Activated T-cell treated with anti-CD3 and anti-CD28 coated beads for 4 hours (primary cell): ENCODE results near the gene PPP4R3B.

Experiments used
- DNase-seq: peaks from one replicate; pipeline ENCODE4 v3.0.0-alpha.2; 2020

PPP4R3B gene

DNA sequence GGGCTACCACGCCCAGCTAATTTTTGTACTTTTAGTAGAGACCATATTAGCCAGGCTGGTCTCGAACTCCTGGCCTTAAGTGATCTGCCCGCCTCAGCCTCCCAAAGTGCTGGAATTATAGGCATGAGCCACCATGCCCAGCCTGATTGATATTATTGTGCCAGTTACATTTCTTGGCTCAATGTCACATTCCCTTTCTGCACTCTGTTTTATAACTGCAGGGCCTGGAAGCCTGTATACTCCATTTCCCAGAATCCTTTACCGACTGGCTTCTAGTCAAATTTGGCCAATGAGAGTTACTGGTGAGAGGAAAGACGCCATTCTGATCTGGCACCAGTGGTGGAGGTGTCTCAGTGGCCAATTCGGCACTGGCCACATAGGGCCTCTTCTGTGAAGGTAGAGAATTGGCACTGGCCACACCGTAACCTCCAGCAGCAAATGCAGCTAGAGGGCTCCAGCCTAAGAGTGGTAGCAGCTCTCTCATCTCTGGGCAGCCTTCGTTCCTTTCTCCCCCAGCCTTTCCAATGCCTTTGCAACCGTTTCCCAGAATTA, 114.8 kb downstream of the PPP4R3B start:
- DNase-seq = no peak

DNA sequence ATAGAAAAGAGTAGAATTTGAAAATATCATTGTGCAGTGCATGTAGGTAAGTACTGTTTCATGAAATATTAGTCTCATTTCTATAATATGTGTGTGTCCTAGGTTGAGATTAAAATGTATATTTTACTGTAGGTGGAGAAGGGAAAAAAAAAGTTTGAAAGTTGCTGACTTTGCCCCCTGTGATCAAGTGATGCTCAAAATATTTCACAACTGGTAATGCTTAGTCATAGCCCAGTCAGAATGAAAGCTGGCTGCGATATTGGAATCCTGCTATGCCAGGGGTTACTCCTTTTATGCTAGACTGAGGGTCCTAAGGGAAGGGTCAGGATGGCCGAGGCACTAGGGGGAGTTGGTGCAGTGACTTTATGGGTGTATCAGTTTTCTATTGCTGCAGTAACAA, 117.4 kb downstream of the PPP4R3B start:
- DNase-seq = no peak

GRCh38 chr2:55498582-55498981, 118.8 kb downstream of the PPP4R3B start:
- DNase-seq = no peak
